IMR-90 (cell line): ENCODE measurements around the gene PNMA1. TPM values are rescaled to one million over a fixed set of nuclear protein-coding genes. Genes with fewer than 3 reads are reported as not detected.

ENCODE experiments used
- ATAC-seq: fragments of 200-7000 bp; cut with Tn5 transposase; 2 replicates; pipeline ENCODE4 v1.9.1; 2020; ENCODE audit warnings: low read depth, mild to moderate bottlenecking, moderate library complexity
- BruUV-seq: library from RNA; stranded (reverse); fragments of 400-500 nt; replicated peaks from 2 replicates; lab custom pipeline; 2021; lab: Mats Ljungman, UMichigan
- CTCF ChIA-PET: fragments of 300-600 bp; formaldehyde crosslinking; extraction: SDS; loops from one replicate; lab custom pipeline; 2021; ENCODE audit warnings: antibody characterized with exemption; lab: Yijun Ruan, JAX
- POLR2A ChIA-PET: fragments of 300-600 bp; sonication (Branson Sonifier 250); formaldehyde crosslinking; loops from one replicate; lab custom pipeline; 2022; ENCODE audit warnings: antibody characterized with exemption; ENCODE audit not compliant: unreplicated experiment; lab: Charles Lee
- DNase-seq: peaks from one replicate; pipeline ENCODE4 v3.0.0; 2013
- H2AFZ ChIP-seq: replicated peaks from 2 replicates; pipeline ENCODE3; 2013; ENCODE audit warnings: low read length, mild to moderate bottlenecking; ENCODE audit not compliant: poor library complexity
- H2AK5ac ChIP-seq: 2 replicates; pipeline ENCODE4 v1.6.1; 2013; ENCODE audit warnings: low read depth, low read length, inconsistent platforms
- H2AK9ac ChIP-seq: replicated peaks from 2 replicates; pipeline ENCODE3; 2013; ENCODE audit warnings: mild to moderate bottlenecking, low read depth, low read length, moderate library complexity; ENCODE audit not compliant: poor library complexity
- H2BK120ac ChIP-seq: 2 replicates; pipeline ENCODE4 v1.6.1; 2013; ENCODE audit warnings: low read depth, low read length, inconsistent platforms
- H2BK15ac ChIP-seq: 3 replicates; pipeline ENCODE4 v1.6.1; 2013; ENCODE audit warnings: low read depth, low read length, inconsistent platforms
- H2BK20ac ChIP-seq: 2 replicates; pipeline ENCODE4 v1.6.1; 2013; ENCODE audit warnings: low read depth, mild to moderate bottlenecking, inconsistent platforms, low read length, moderate library complexity
- H2BK5ac ChIP-seq: 2 replicates; pipeline ENCODE4 v1.6.1; 2013; ENCODE audit warnings: mild to moderate bottlenecking, low read depth, low read length, inconsistent platforms; ENCODE audit not compliant: poor library complexity, severe bottlenecking
- H3K14ac ChIP-seq: replicated peaks from 2 replicates; pipeline ENCODE4 v1.6.1; 2013; ENCODE audit warnings: low read depth, low read length, inconsistent platforms
- H3K18ac ChIP-seq: 2 replicates; pipeline ENCODE4 v1.6.1; 2013; ENCODE audit warnings: low read depth, low read length, control low read depth
- H3K23ac ChIP-seq: 2 replicates; pipeline ENCODE4 v1.6.1; 2013; ENCODE audit warnings: low read depth, low read length, inconsistent platforms
- H3K27ac ChIP-seq: 2 replicates; pipeline ENCODE4 v1.5.1; 2013; ENCODE audit warnings: mild to moderate bottlenecking, control low read depth, low read length; ENCODE audit not compliant: insufficient read depth
- H3K27me3 ChIP-seq: 2 replicates; pipeline ENCODE4 v1.6.1; 2013; ENCODE audit warnings: low read length; ENCODE audit not compliant: control insufficient read depth, insufficient read depth
- H3K36me3 ChIP-seq: 2 replicates; pipeline ENCODE4 v1.6.1; 2013; ENCODE audit warnings: low read length, mixed read lengths; ENCODE audit not compliant: control insufficient read depth, insufficient read depth
- H3K4ac ChIP-seq: 2 replicates; pipeline ENCODE4 v1.6.1; 2013; ENCODE audit warnings: low read depth, low read length, inconsistent platforms
- H3K4me1 ChIP-seq: 2 replicates; pipeline ENCODE4 v1.6.1; 2013; ENCODE audit warnings: low read length, mixed read lengths; ENCODE audit not compliant: control insufficient read depth, insufficient read depth
- H3K4me2 ChIP-seq: 2 replicates; pipeline ENCODE4 v1.6.1; 2013; ENCODE audit warnings: low read depth, mild to moderate bottlenecking, control low read depth, low read length, moderate library complexity
- H3K4me3 ChIP-seq: 2 replicates; pipeline ENCODE4 v1.5.1; 2013; ENCODE audit warnings: low read depth, mild to moderate bottlenecking, control low read depth, low read length, moderate library complexity; ENCODE audit not compliant: insufficient read depth
- H3K56ac ChIP-seq: 2 replicates; pipeline ENCODE4 v1.6.1; 2013; ENCODE audit warnings: low read length, inconsistent platforms; ENCODE audit not compliant: insufficient read depth; ENCODE audit errors: extremely low read depth
- H3K79me1 ChIP-seq, 2 experiments: 2 replicates each; pipeline ENCODE4 v1.6.1; 2013; ENCODE audit warnings: low read length in 2 of 2, inconsistent platforms in 1 of 2, low read depth in 1 of 2
- H3K9ac ChIP-seq: 2 replicates; pipeline ENCODE4 v1.6.1; 2013; ENCODE audit warnings: low read depth, low read length, control low read depth
- H3K9me1 ChIP-seq: 2 replicates; pipeline ENCODE4 v1.6.1; 2013; ENCODE audit warnings: low read length, inconsistent platforms; ENCODE audit not compliant: insufficient read depth
- H3K9me3 ChIP-seq: 2 replicates; pipeline ENCODE4 v1.6.1; 2013; ENCODE audit warnings: low read length; ENCODE audit not compliant: control insufficient read depth, insufficient read depth
- H4K20me1 ChIP-seq: 2 replicates; pipeline ENCODE4 v1.6.1; 2013; ENCODE audit warnings: low read length, inconsistent platforms; ENCODE audit not compliant: insufficient read depth
- H4K5ac ChIP-seq: 2 replicates; pipeline ENCODE4 v1.6.1; 2013; ENCODE audit warnings: mild to moderate bottlenecking, low read depth, low read length, control low read depth
- H4K8ac ChIP-seq, 2 experiments: 2 replicates each; pipeline ENCODE4 v1.6.1; 2013; ENCODE audit warnings: low read depth in 2 of 2, low read length in 2 of 2, control low read depth in 1 of 2, inconsistent platforms in 1 of 2
- H4K91ac ChIP-seq: 2 replicates; pipeline ENCODE4 v1.6.1; 2013; ENCODE audit warnings: low read depth, low read length, inconsistent platforms; ENCODE audit not compliant: insufficient read depth
- CEBPB ChIP-seq: IDR thresholded peaks from 2 replicates; pipeline ENCODE4 v1.6.1; 2012; ENCODE audit warnings: low read depth, low read length, improper control_type of control experiment
- MAZ ChIP-seq: IDR thresholded peaks from 2 replicates; pipeline ENCODE4 v1.6.1; 2012; ENCODE audit warnings: low read depth, mild to moderate bottlenecking, low read length, improper control_type of control experiment, moderate library complexity, borderline replicate concordance
- RAD21 ChIP-seq: IDR thresholded peaks from 2 replicates; pipeline ENCODE4 v1.6.1; 2012; ENCODE audit warnings: low read length, improper control_type of control experiment
- SMC3 ChIP-seq: fragments of 150-350 bp; IDR thresholded peaks from 2 replicates; pipeline ENCODE4 v1.6.1; 2016; ENCODE audit warnings: low read depth, mild to moderate bottlenecking, antibody characterized with exemption, low read length, moderate library complexity
- WGBS, 2 experiments: methylation state at CpG; one replicate each; pipeline versions ENCODE4 v1.1.5 to v1.1.7; 2013; ENCODE audit warnings: missing lambda C conversion rate in 2 of 2; ENCODE audit not compliant: insufficient read length in 1 of 2; ENCODE audit errors: extremely low coverage in 2 of 2; 5-methylcytosine and 5-hydroxymethylcytosine counted together
- dilution Hi-C: fragments of 300-500 bp; cut with HindIII; formaldehyde crosslinking; loops from one replicate; pipeline ENCODE4 v1.14.3; 2018; ENCODE audit warnings: low sequenced_read_pairs; ENCODE audit not compliant: unreplicated experiment
- in situ Hi-C: fragments of 300-500 bp; cut with MboI; formaldehyde crosslinking; loops from 3 replicates; pipeline ENCODE4 v1.14.3; 2019; ENCODE audit warnings: low sequenced_read_pairs, inconsistent platforms, mixed read lengths
- intact Hi-C: fragments of 100-400 bp; cut with micrococcal nuclease; formaldehyde crosslinking; loops from 2 replicates; pipeline ENCODE4 v1.10.0; 2022
- polyA plus RNA-seq, 3 experiments: library from polyadenylated mRNA; depleted of rRNA; stranded (reverse); fragments of >200 nt; gene quantifications; 2 replicates each; pipeline ENCODE4 v1.2.3, GENCODE V29; 2012; ENCODE audit warnings: low replicate concordance in 1 of 3
- total RNA-seq: library from RNA; depleted of rRNA; stranded (reverse); fragments of >200 nt; gene quantifications from 2 replicates; pipeline ENCODE4 v1.2.3, GENCODE V29; 2012
- TF ChIP-seq, protein P1 (sequence below): conservative IDR thresholded peaks from 2 replicates; pipeline ENCODE4 v1.5.1; 2012; ENCODE audit warnings: mild to moderate bottlenecking, low read depth, low read length, improper control_type of control experiment

The PNMA1 gene
- total and polyA plus RNA-seq, 2 of the 4 experiments (the other 2 are of a cell fraction): 6.5 to 28.2 TPM

DNA sequence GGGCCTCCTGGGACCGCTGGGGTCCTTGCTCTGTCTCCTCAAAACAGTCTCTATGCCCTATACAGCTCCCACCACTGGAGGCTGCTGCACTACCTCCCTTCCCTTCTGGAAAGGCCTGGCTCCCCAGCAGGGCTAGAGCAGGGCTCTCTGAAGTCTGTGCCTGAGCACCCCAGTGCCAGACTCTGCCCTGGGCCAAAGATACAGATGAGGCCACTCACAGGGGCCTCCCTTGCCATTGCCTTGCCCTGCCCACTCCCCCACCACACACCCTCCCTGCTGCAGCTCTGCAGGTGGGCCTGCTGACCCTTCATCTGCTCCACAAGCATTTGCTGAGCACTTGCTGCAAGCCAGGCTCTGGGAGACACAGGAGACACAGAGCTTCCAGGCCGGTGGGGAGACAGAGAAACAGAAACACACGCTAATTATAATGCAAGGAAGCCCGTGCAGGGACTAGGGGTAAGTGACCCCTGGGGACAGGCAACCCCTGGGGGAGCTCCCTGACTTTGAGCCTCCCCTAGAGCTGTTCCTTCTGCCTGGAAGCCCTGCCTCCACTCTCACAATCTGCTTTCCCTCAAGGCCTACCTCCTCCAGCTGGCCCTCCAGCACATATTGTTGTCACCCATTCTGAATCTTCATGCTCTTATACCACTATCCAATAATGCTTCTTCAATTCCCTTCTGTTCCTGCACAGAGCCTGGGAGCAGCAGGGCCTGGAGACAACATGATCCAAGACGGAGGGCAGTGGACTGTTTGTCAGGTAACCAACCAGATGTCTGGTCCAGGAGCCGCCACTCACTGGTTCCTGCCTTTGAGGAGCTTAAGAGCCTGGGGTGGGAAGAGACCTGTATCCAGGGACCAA lies 32.6 kb upstream of the PNMA1 start:
- H3K4ac ChIP-seq: no peak overlapping the region
- POLR2A ChIA-PET: interaction anchor here (0.6 kb wide), 1 partner anchor 245 kb away, joined by 3 read pairs; no protein-coding TSS in a partner anchor
- H4K20me1 ChIP-seq: peaks cover 99% of the 10 kb centered on the region
- 0 out of 2 replicates have a peak overlapping the region, but pooled peaks have one; percentile 42 for H3K23ac ChIP-seq
- H3K9me1 ChIP-seq: peaks cover 58% of the 10 kb centered on the region
- no peak overlapping the region for H4K8ac ChIP-seq
- no peaks in the 10 kb centered on the region for H3K9me3 ChIP-seq
- H4K5ac ChIP-seq: no peak overlapping the region
- no peak overlapping the region for H2AFZ ChIP-seq
- H2BK20ac ChIP-seq: no peak overlapping the region
- DNase-seq (no peak), ATAC-seq (peak; percentile 11; the same call in 1 of the 2 replicates)
- in situ Hi-C loops: no loop called here
- H2AK9ac ChIP-seq: no peak overlapping the region
- WGBS, 2 experiments: no CpG with 5 or more reads among the region's 6 CpGs
- H3K79me1 ChIP-seq: peaks cover 32 to 98% of the 10 kb centered on the region in 2 experiments
- intact Hi-C loops: no loop called here
- no peak overlapping the region for H4K91ac ChIP-seq
- H3K27me3 ChIP-seq: no peaks in the 10 kb centered on the region
- TF ChIP-seq, protein P1, sequence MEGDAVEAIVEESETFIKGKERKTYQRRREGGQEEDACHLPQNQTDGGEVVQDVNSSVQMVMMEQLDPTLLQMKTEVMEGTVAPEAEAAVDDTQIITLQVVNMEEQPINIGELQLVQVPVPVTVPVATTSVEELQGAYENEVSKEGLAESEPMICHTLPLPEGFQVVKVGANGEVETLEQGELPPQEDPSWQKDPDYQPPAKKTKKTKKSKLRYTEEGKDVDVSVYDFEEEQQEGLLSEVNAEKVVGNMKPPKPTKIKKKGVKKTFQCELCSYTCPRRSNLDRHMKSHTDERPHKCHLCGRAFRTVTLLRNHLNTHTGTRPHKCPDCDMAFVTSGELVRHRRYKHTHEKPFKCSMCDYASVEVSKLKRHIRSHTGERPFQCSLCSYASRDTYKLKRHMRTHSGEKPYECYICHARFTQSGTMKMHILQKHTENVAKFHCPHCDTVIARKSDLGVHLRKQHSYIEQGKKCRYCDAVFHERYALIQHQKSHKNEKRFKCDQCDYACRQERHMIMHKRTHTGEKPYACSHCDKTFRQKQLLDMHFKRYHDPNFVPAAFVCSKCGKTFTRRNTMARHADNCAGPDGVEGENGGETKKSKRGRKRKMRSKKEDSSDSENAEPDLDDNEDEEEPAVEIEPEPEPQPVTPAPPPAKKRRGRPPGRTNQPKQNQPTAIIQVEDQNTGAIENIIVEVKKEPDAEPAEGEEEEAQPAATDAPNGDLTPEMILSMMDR: peak; percentile 38
- TF ChIP-seq CEBPB (no peak), MAZ (no peak), RAD21 (peak; percentile 27; the same call in 1 of the 2 replicates), SMC3 (no peak)
- CTCF ChIA-PET: no interaction called here
- H3K9ac ChIP-seq: no peak overlapping the region; the same call in 1 of the 2 replicates
- H3K36me3 ChIP-seq: no peaks in the 10 kb centered on the region; the same call in 1 of the 2 replicates
- H2BK120ac ChIP-seq: no peak overlapping the region
- H3K14ac ChIP-seq: no peak overlapping the region
- H3K4me1 ChIP-seq: peaks cover 63% of the 10 kb centered on the region
- H3K4me3 ChIP-seq: no peak overlapping the region
- no peak overlapping the region; the same call in 1 of the 2 replicates for H2AK5ac ChIP-seq
- H2BK5ac ChIP-seq: no peak overlapping the region
- H3K27ac ChIP-seq: no peak overlapping the region; the same call in 1 of the 2 replicates
- no peak overlapping the region for H3K18ac ChIP-seq
- no peak overlapping the region for H2BK15ac ChIP-seq
- H3K4me2 ChIP-seq: no peak overlapping the region
- dilution Hi-C loops: no loop called here
- no peak overlapping the region for H3K56ac ChIP-seq
- BruUV-seq: no TSS peak
